Erythroblast (primary cell): Measurements from ENCODE around the gene WIPF3.

ENCODE experiments used
- GATA1 ChIP-seq: IDR thresholded peaks from 2 replicates; pipeline ENCODE4 v1.6.1; 2011; ENCODE audit warnings: low read depth, mild to moderate bottlenecking, control low read depth, low read length, moderate library complexity
- POLR2A ChIP-seq: IDR thresholded peaks from 2 replicates; pipeline ENCODE4 v1.6.1; 2011; ENCODE audit warnings: mild to moderate bottlenecking, low read length

- no peak for TF ChIP-seq GATA1
- no peak for TF ChIP-seq POLR2A
These were observed 147.5 kb downstream of the WIPF3 start for GRCh38 chr7:29953726-29954347.
